ENCODE measurements around the gene FGF16.
"Not testable (repeated sequence)": the region's sequence is repeated elsewhere in the genome, so short reads cannot be mapped to it uniquely, and the experiment has no call there.

DNA sequence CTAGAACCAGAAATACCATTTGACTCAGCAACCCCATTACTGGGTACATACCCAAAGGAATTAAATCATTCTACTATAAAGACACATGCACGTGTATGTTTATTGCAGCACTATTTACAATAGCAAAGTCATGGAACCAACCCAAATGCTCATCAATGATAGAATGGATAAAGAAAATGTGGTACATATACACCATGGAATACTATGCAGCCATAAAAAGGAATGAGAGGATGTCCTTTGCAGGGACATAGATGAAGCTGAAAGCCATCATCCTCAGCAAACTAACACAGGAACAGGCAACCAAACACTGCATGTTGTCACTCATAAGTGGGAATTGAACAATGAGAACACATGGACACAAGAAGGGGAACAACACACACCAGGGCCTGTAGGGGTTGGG lies 53.0 kb downstream of the FGF16 start:
- TF ChIP-seq, protein P1, sequence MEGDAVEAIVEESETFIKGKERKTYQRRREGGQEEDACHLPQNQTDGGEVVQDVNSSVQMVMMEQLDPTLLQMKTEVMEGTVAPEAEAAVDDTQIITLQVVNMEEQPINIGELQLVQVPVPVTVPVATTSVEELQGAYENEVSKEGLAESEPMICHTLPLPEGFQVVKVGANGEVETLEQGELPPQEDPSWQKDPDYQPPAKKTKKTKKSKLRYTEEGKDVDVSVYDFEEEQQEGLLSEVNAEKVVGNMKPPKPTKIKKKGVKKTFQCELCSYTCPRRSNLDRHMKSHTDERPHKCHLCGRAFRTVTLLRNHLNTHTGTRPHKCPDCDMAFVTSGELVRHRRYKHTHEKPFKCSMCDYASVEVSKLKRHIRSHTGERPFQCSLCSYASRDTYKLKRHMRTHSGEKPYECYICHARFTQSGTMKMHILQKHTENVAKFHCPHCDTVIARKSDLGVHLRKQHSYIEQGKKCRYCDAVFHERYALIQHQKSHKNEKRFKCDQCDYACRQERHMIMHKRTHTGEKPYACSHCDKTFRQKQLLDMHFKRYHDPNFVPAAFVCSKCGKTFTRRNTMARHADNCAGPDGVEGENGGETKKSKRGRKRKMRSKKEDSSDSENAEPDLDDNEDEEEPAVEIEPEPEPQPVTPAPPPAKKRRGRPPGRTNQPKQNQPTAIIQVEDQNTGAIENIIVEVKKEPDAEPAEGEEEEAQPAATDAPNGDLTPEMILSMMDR (IDR thresholded peaks at IDR 0.05): not testable (repeated sequence)
- not testable (repeated sequence) for TF ChIP-seq ZFX (IDR thresholded peaks at IDR 0.05; ENCODE audit: borderline replicate concordance)
